GM18867 (cell line): Measurements from ENCODE around the gene SLC5A9.
"Not testable (repeated sequence)": the region's sequence is repeated elsewhere in the genome, so short reads cannot be mapped to it uniquely, and the experiment has no call there.

Experiments used
- ATAC-seq: cut with Tn5 transposase; IDR thresholded peaks from one replicate; pipeline ENCODE4 v1.9.1; 2021; ENCODE audit warnings: mild to moderate bottlenecking, moderate library complexity; ENCODE audit not compliant: unreplicated experiment

SLC5A9 gene

DNA sequence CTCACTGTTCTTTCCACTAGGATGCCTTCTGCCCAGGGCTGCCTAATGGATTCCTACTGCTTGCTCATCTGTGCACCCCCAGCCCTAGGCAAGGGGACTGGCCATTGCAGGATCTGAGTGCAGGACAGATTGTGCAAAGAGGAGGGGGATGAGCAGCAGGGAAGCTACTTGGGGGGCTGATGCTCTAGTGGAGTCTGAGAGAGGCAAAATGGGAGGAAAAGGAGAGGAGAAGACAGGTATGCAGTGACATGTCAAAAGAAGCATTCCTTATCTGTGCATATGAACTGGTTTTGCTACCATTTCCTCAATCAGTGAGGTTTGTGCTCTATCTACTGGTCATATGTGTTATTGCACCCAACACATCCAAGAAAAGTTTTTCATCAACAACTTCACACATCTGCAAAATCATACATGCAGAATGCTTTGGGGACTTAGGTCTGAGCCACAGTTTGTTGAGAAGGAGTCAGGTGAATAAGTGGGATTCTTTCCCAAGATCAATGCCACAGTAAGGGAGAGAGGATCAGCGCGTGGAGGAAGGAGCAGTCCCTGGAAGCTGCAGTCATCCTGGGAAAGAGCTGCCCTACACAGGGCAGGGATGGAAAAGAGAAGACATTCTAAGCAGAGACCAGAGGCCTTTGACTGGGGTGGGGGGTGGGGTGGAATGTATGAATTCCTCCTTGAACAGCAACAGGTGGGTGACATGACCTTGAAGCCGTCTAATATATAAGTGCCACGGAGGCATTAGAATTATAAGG is 14.4 kb downstream of the SLC5A9 start:
- ATAC-seq: peak; percentile 71

DNA sequence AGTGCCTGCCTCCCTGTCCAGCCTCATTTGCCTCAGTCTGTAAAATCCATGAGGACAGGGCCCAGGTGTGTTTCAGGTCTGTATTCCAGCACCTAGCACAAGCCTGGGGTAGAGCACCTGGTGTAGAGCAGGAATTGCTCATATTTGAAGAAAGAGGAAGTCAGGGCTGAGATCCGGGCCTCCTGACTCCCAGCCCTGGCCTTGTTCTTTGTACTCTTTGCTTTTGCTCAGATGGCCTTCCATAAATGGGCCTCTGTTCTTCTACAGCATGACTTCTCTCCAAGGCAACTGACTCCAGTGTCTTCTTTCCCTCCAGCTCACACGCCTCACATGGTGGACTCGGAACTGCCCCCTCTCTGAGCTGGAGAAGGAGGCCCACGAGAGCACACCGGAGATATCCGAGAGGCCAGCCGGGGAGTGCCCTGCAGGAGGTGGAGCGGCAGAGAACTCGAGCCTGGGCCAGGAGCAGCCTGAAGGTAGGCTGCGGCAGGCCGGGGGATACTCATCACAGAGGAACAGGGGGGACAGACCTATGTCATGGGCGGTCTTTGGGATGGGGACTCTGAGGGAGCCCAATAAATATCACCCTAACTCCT is 19.7 kb downstream of the SLC5A9 start:
- ATAC-seq: no peak

DNA sequence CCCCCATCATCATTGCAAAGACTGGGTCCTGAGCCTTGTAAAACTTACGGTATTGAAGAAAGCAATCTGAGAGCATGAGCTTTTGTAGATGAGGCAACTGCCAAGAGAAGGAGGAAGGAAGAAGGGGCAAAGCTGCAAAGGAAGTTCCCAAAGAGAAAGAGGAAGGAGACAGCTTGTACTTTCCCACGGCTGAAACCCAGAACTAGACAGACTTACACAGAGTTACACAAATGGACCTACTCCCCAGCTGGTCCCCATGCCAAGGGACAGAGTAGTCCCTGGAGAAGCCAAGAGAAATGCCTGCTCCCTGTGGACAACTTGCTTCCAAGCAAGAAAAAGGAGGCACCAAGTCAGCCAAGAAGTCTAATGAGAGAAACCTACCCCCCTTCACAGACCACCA is 22.6 kb downstream of the SLC5A9 start:
- ATAC-seq: no peak

DNA sequence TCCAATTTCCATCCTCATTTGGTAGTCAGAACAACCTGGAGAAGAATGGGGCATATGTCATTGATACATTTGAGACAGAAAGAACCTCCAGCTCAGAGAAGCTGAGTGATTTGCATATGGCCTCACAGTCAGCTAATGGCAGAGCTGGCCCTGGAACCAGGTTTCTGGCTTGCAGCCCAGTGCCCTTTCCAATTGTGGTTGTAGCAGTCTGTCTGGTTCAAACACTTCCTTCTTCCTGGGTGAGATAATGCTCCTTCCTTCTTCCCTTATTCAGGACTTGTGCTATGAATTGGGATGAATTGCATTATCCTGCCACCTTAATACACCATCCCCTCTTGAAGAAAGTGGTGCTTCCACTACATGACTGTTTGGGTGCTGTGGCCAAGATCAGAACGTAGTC is 24.2 kb downstream of the SLC5A9 start:
- ATAC-seq: no peak

DNA sequence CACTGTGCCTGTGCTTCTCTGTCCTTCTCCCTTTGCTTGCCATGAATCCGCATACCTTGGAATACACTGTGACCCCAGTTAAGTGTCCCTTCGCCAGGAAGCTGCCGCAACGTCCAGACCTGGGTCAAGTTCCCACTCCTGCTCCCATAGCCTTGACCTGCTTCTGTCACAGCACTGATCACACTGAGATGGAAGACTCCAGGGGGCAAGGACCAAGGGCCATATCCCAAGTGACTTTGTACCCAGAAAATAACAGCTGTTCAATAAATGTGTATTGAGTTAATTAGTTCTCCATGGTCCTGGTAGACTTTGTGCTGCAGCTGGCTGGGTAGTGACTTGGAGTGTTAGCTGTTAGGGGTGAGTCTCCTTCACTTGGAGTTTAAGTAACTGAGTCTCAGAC is 25.8 kb downstream of the SLC5A9 start:
- ATAC-seq: no peak

DNA sequence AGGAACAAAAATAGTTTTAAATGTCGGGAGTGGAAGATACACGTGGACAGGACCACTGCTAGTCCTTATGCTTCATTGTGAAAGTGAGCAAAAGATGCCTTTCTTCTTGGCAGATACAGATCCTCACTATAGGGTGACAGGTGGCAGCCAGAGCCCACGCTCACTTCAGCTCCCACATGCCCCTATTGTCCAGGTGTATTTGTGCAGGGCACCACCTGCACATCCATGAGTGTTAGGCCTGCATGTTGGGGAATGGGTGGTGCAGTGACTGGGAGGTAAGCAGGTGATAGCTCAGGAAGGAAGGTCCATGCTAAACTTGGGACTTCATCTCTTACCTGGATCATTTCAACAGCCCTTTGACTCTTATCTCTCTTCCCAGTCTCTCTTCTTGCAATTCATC is 27.4 kb downstream of the SLC5A9 start:
- ATAC-seq: no peak

DNA sequence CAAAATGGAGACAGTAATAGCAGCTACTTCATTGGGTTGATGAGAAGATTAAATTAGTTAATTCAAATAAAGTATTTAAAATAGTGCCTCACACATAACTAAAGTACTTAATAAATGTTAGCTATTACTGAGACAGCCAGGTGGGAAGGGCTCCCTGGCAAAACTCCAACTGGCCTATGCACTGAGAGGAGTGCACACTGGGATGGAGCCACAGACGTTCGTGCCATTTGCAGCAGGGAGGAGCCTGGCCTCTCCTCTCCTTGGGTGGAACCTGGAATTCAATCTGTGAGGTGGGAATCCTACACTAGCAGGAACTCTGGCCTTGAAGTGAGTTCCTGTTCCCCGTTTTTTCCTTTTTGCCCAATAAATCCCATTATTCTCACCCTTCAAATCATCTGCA is 28.1 kb downstream of the SLC5A9 start:
- no peak for ATAC-seq

DNA sequence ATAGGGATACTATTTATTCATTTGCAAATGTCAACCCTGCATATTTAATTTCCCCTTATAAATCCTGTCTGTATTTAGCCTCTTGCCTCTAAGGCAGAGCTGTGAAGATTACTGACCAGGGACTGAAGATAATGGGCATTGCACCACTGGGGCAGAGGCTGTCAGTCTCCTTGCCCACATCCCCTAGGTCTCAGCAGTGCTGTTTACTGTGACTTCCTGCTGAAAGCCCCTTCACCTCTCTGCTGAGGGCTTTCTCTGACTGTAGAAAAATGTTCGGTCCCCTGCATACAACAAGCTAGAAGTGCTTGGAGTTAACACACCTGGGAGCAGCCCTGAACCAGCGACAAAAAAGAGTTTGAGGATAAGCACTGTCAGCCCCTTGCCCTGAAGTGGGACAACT is 28.8 kb downstream of the SLC5A9 start:
- no peak for ATAC-seq

DNA sequence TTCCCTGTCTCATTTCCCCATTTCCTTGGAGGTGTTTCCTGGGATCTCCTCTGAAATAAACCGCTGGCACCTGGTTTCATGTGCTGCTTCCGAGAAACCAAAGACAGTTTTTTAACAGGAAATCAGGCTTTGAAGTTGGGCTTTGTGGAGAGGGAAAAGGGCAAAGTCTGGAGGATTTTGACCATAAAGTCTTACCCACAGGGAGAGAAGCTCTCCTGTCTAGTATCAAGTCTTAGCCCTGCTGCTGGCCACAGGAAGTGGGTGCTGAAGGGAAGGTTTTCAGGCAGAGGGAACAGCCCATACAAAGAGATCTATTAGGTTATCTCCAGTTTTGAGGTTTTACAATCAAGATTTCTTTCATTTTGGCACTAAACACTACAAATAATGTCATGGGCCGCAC is 29.3 kb downstream of the SLC5A9 start:
- ATAC-seq: no peak

DNA sequence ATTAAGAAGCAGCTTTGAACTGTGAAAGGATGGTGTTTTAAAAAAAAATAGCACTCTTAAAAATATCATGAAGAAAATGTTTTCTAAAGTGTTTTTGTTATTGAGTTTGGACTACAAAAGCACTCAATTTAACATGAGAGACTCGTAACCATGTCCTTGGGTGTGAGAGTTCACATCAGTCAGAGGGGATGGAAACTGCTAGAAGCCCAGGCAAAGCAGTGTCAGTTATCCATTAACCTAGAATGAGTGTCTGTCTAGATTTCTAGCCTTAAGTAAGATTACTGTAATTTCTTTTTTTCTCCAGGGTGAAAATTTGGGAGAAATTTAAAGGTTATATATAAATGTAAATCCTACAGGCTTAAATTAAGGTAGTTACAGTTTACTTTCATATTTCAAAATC is 31.7 kb downstream of the SLC5A9 start:
- no peak for ATAC-seq

DNA sequence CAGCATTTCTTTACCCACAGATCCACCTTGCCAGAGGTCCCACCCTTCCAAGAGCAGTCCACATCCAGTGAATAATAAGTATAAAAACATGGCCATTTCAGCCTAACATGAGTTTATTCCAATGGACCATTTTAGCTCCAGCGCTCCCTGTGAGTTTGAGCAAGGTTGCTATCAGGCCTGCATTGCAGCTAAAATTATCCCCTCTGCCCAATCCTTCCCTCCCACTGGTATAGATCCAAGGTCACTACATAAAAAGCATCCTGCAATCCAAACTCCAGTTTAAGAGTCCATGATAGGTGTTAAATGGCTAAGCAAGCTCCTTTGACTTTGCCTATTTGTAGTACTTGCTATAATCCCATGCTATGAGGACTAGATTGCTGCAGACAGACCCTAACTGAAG is 35.6 kb downstream of the SLC5A9 start:
- ATAC-seq: no peak

DNA sequence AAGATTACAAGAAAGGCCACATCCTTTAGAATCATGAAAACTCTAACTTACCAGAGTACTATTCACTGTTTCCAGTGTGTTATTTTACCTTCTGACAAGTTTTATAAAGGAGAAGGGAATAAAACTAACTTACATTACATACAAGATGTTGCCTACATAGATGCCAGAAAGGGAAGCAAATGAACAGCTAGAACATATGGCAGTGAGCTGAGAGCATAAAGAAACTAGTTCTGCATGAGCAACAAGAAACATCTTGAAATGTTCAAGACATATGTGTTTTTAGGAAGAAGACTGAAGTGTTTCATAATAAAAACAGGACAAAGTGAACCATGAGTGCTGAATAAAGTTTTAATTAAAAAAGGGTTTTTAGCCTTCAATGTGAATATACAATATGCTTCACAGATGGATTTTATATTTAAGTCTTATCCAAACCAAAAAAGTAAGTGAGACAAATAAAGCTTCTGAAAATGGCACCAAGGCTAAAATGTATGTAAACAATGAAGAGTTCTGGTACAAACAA is 39.4 kb downstream of the SLC5A9 start:
- ATAC-seq: no peak

DNA sequence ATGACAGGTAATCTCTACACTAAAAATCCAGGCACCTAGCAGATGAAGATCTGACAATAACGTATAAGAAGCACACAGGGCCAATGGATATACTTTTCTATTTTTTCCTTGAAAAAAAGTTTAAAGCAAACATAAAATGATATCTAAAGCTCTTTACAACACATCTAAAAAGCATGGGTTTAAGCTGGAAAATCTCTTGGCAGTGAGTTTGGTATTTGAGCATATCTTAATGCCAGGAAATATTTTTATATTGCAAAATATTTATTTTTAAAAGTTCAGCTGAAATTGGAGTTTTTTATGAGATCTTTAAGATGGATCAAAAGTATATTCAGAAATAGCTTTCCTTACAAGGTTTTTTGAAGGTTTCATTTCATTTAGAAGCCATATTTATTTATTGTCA is 40.5 kb downstream of the SLC5A9 start:
- no peak for ATAC-seq

DNA sequence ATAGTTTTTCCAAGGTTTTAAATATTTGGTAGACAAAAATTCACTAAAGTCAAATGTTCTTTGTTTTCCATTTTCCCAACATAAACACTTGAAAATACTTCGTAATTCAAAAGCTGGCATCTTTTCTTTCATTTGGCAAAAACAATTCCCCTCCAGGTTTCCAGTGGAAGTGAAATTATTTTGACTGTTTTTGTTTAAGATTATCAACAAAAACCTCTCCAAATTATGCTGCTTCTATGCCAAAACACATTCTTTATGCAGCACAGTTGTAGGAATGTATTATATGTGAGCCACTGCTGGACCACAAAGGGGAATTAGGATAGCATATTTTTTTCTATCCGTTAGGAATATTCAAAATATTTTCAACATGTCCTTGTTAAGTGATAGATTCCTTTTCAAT is 44.1 kb downstream of the SLC5A9 start:
- no peak for ATAC-seq

DNA sequence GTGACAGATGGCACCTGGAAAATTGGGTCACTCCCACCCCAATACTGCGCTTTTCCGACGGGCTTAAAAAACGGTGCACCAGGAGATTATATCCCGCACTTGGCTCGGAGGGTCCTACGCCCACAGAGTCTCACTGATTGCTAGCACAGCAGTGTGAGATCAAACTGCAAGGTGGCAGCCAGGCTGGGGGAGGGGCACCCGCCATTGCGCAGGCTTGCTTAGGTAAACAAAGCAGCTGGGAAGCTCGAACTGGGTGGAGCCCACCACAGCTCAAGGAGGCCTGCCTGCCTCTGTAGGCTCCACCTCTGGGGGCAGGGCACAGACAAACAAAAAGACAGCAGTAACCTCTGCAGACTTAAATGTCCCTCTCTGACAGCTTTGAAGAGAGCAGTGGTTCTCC is 54.9 kb downstream of the SLC5A9 start:
- ATAC-seq: not testable (repeated sequence)

DNA sequence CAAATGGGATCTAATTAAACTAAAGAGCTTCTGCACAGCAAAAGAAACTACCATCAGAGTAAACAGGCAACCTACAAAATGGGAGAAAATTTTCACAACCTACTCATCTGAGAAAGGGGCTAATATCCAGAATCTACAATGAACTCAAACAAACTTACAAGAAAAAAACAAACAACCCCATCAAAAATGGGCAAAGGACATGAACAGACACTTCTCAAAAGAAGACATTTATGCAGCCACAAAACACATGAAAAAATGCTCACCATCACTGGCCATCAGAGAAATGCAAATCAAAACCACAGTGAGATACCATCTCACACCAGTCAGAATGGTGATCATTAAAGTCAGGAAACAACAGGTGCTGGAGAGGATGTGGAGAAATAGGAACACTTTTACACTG is 59.8 kb downstream of the SLC5A9 start:
- not testable (repeated sequence) for ATAC-seq

DNA sequence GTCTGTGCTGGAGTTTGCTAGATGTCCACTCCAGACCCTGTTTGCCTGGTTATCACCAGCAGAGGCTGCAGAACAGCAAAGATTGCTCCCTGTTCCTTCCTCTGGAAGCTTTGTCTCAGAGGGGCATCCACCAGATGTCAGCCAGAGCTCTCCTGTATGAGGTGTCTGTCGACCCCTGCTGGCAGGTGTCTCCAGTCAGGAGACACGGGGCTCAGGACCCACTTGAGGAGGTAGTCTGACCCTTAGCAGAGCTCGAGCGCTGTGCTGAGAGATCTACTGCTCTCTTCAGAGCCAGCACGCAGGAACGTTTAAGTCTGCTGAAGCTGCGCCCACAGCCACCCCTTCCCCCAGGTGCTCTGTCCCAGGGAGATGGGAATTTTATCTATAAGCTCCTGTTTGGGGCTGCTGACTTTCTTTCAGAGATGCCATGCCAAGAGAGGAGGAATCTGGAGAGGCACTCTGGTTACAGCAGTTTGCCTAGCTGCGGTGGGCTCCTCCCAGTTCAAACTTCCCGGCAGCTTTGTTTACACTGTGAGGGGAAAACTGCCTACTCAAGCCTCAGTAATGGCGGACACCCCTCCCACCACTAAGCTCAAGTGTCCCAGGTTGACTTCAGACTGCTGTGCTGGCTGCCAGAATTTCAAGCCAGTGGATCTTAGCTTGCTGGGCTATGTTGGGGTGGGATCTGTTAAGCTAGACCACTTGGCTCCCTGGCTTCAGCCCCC is 62.3 kb downstream of the SLC5A9 start:
- ATAC-seq: not testable (repeated sequence)

DNA sequence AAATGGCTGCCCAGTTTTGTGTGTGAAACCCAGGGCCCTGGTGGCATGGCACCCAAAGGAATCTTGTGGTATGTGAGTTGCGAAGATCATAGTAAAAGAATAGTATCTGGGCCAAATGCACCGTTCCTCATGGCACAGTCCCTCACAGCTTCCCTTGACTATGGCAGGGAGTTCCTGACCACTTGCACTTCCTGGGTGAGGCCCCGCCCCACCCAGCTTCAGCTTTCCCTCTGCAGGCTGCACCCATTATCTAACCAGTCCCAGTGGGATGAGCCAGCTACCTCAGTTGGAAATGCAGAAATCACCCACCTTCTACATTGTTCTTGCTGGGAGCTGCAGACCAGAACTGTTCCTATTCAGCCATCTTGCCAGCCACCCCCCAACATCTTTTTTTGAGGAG is 63.0 kb downstream of the SLC5A9 start:
- no peak for ATAC-seq

DNA sequence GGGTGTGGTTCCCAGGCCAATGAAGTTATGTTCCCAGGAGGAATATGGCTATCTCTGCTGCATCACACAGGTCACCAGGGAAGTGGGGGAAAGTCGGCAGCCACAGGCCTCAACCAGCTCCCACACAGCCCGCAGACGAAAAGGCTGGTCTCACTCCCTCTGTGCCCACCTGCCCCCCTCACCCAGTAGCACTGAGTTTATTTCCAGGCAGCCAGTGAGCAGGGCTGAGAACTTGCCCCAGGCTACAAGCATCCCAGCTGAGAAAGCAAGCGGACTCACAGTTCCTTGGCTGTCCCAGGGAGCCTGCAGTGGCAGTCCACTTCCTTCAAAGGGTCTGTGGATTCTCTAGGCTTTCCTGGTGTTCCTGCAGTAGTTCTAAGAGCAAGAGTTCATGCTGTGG is 68.9 kb downstream of the SLC5A9 start:
- no peak for ATAC-seq

DNA sequence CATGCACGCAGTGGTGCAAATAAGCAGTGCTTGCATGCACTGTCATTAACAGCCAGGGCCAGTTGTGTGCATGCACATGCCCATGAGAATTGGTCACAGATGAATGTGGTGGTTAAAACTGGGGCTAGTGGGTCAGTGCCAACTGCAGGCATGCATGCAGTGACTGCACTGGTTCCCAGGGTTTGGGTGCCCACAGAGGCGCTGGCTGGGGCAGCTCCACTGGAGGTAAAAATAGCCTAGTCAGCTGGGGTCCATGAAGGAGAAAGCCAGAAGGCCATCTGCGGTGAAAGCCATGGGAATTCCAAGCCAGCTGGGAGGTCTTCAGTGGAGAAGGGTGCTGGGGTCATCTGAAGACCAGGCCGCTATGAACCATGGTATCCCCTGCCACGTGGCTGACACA is 70.2 kb downstream of the SLC5A9 start:
- no peak for ATAC-seq

DNA sequence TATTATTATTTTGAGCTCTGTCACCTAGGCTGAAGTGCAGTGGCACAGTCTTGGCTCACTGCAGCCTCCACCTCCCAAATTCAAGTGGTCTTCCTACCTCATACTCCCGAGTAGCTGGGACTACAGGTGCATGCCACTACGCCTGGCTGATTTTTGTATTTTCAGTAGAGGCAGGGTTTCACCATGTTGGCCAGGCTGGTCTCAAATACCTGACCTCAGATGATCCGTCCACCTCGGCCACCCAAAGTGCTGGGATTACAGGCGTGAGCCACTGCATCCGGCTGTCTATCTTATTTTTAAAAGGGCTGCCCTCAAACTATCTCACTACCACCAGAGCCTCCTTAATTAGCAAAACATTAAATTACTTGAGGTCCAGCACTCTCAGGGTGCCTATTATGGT is 71.6 kb downstream of the SLC5A9 start:
- not testable (repeated sequence) for ATAC-seq

DNA sequence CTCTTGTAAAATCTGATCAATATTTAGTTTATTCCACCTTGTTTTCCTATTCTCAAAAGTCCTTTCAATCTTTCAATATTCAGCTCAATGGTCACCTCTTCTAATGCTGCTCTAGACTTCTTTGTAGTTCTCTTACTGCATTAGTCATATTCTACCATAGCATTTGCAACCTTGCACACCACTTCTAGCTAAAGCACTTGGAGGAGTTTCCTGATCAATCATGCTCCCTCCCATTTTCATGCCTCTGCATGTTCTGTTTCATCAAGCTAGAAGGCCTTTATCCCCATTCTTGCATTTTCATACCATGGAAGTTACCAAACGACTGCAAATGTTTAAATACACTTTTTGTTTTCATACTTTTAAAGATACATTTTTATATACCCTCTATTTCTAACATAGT is 72.1 kb downstream of the SLC5A9 start:
- no peak for ATAC-seq
